Measurements from ENCODE around the gene ENTPD2.
"Not testable (repeated sequence)": the region's sequence is repeated elsewhere in the genome, so short reads cannot be mapped to it uniquely, and the experiment has no call there.

The ENTPD2 gene

GRCh38 chr9:137015976-137016375, 37.9 kb downstream of the ENTPD2 start:
- no peak for DNase-seq (ENCODE audit: low spot score)

DNA sequence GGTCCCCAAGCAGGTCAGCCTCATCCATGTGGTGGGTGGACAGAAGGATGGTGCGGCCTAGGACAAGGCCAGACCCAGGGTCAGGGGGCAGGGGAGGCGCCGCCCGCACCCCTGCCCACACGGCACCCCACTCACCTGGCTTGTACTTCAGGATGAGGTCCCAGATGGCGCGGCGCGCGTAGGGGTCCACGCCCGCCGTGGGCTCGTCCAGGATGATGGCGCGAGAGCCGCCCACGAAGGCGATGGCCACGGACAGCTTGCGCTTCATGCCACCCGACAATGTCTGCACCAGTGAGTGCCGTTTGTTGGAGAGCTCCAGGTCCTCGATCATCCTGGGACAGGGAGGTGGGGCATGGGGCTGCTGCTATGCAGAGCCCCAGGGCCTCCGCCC, 38.3 kb downstream of the ENTPD2 start:
- no peak for DNase-seq (ENCODE audit: low spot score)

- DNase-seq (ENCODE audit: low spot score), result no peak
Observed at GRCh38 chr9:137014776-137015539, 38.9 kb downstream of the ENTPD2 start.

- DNase-seq (ENCODE audit: low spot score), result no peak
Observed at GRCh38 chr9:137014166-137014565, 39.7 kb downstream of the ENTPD2 start.

- no peak for DNase-seq (ENCODE audit: low spot score)
Observed at GRCh38 chr9:137013571-137013940, 40.3 kb downstream of the ENTPD2 start.

GRCh38 chr9:137012694-137013570, 40.9 kb downstream of the ENTPD2 start:
- DNase-seq (ENCODE audit: low spot score), result no peak

DNA sequence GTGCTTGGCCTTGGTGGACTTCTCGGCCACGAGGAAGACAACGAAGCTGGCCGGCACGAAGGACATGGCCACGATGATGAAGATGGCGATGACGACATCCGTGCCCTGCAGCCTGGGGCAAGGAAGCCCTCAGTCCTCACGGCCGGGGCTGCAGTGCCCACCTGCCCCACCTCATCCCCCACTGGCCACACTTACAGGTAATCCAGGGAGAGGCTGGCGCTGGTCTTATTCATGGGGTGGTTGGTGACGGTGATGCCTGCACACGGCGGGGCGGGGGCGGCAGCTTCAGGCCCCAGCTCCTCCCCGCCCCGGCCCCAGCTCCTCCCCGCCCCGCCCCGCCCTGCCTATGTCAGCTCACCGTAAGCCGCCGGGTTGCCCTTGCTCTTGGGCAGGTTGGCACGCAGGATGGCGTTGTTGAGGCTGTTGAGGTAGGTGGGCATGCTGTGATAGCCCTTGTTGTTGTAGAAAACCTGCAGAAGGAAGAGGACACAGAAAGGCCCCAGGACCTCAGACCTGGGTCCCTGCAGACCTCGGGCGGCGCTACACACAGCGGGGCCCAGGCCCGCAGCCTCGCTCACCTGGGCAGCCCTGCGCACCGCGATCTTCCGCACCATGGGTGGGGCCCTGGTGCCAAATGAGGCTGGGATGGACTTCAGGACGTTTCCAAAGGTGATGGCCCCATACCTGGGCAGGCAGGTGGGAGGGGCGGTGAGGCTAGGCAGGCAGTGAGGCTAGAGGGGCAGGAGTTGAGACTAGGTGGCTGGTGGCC, 41.8 kb downstream of the ENTPD2 start:
- no peak for DNase-seq (ENCODE audit: low spot score)

DNA sequence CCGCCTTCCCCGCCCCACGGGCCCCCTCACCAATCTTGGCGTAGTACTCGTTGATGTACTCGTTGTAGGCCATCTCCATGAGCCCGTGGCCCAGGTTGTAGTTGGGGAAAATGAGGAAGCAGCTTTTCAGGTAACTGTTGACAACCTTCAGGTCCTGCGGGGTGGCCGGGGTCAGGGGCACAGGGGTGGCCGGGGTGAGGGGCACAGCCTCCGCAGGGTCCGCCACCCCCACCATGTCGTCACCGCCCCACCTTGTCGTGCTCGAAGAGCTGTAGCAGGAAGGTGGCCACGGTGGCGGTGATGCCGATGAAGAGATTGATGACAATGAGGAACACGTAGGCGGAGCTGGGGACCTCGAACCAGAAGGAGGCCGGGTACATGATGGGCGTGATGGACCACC, 42.7 kb downstream of the ENTPD2 start:
- DNase-seq (ENCODE audit: low spot score), result no peak

- DNase-seq (ENCODE audit: low spot score), result no peak
Observed at GRCh38 chr9:137009938-137010732, 43.7 kb downstream of the ENTPD2 start.

DNA sequence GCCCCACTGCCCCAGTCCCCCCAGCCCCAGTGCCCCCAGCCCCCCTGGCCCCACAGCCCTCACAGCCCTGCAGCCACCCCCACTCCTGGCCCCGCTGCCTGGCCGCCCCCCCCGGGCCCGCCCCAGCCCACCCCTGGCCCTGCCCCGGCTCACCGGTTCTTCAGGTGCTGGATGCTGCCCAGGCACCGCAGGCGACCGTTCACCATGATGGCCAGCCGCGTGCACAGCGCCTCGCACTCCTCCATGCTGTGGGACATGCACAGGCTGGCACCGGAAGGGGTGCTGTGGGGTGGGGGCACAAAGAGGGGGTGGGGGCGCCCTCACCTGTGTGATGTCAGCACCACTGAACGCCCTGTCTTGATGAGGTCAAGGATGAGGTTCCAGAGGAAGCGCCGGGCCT, 44.6 kb downstream of the ENTPD2 start:
- DNase-seq (ENCODE audit: low spot score), result no peak

- DNase-seq (ENCODE audit: low spot score), result no peak
Observed at GRCh38 chr9:137008312-137008711, 45.5 kb downstream of the ENTPD2 start.

- no peak for DNase-seq (ENCODE audit: low spot score)
Observed at GRCh38 chr9:137007816-137008270, 46.0 kb downstream of the ENTPD2 start.

GRCh38 chr9:137007108-137007815, 46.6 kb downstream of the ENTPD2 start:
- no peak for DNase-seq (ENCODE audit: low spot score)

DNA sequence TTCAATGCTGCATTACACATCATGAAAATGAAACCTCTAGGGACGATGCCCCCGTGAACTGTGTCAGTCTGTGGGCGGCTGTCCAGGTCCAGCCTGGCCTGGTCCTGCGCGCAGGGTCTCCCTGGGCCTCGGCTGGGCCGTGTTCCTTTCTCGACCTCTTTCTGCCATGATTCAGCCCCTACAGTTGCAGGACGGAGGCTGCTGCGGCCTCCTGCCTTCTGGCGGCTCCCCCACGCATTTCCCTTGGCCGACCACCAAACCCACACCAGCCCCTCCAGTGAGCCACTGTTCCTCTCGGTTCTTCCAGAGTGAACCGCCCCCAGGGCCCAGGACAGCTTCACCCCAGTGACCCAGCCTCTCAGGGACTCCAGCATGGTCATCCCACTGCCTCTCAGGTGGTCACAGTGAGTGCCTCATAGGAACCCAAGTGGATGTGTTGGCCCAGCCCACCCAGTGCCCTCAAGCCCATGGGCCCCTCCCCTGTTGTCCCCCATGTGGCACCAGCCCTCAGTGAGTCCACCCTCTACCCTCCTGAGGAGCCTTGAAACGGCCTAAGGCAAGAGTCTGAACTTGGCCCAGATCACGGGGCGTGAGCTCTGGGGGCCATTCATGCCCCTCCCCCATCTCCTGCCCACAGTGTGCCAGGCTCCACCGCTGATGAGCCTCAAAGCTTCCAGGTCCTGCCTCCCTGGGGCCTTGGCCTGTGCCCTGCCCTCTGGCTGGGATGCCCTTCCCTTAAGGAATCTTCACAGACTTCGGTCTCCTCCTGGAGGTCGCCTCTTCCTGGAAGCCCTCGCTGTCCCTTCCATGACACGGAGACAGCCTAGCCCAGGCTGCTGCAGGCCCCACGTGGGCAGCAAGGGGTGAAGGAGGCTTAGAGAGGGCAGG, 47.5 kb downstream of the ENTPD2 start:
- DNase-seq (ENCODE audit: low spot score), result no peak

GRCh38 chr9:137004285-137004684, 49.6 kb downstream of the ENTPD2 start:
- not testable (repeated sequence) for DNase-seq (ENCODE audit: low spot score)

GRCh38 chr9:137002646-137003041, 51.2 kb downstream of the ENTPD2 start:
- no peak for DNase-seq (ENCODE audit: low spot score)

GRCh38 chr9:137001857-137002645, 51.8 kb downstream of the ENTPD2 start:
- DNase-seq (ENCODE audit: low spot score), result no peak

DNA sequence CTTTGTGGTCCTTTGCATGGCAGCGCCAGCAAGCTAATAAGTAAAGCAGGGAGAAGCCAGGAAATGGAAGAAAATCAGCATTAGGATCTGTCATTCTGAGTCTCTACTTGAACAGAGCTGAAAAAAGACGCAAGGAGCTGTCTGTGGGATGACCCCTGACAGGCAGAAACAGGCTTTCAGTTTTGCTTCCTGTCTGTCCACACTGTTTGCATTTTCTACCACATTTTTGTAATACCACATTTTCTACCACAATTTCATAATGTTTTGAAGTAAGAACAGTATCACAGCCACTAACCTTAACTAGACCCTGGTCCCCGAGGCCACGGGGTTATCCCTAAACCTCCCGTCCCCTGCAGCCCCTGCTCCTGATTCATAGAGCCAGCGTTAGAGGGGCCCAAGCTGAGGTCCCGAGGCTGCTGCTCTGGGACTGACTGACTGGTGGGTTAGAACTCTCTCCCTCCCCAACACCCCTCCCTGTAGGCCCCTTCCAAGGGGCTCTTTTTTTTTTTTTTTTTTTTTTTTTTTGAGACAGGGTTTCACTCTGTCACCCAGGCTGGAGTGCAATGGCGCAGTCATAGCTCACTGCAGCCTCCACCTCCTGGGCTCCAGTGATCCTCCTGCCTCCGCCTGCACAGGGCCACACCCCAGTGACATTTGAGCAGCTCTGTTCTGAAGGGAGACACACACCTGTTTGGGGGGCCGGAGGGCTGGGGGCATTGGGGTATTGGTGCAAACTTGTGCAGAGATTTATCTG, 53.5 kb downstream of the ENTPD2 start:
- no peak for DNase-seq (ENCODE audit: low spot score)
